CD14-positive monocyte (primary cell): ENCODE measurements around the gene NIN. TPM values are rescaled to one million over a fixed set of nuclear protein-coding genes. Genes with fewer than 3 reads are reported as not detected.

Experiments
- DNase-seq, 3 donors: peaks; one replicate each; pipeline ENCODE4 v3.0.0-alpha.2; 2011 to 2022
- H2AFZ ChIP-seq: 2 replicates; pipeline ENCODE4 v1.6.0; 2012; ENCODE audit warnings: mild to moderate bottlenecking, low read depth, low read length, inconsistent platforms; ENCODE audit not compliant: insufficient read depth, poor library complexity, severe bottlenecking
- H3K27ac ChIP-seq, 2 donors: 1 replicate in 1 of 2; 2 replicates in 1 of 2; pipeline ENCODE4 v1.5.1; 2012 to 2013; ENCODE audit warnings: low read length in 2 of 2, control low read depth in 1 of 2, inconsistent platforms in 1 of 2, low read depth in 1 of 2, mild to moderate bottlenecking in 1 of 2
- H3K27me3 ChIP-seq, 2 donors: one replicate each; pipeline versions ENCODE4 v1.6.0 to v1.6.1; 2011 to 2013; ENCODE audit warnings: low read length in 2 of 2; ENCODE audit not compliant: control insufficient read depth in 2 of 2, insufficient read depth in 2 of 2
- H3K36me3 ChIP-seq, 2 donors: replicated peaks in 1 of 2; 1 replicate in 1 of 2; 2 replicates in 1 of 2; pipeline versions ENCODE4 v1.5.1 to v1.6.1; 2012 to 2013; ENCODE audit warnings: low read length in 2 of 2, control low read depth in 1 of 2, inconsistent platforms in 1 of 2, mild to moderate bottlenecking in 1 of 2; ENCODE audit not compliant: insufficient read depth in 2 of 2, control insufficient read depth in 1 of 2
- H3K4me1 ChIP-seq, 2 donors: 1 replicate in 1 of 2; 2 replicates in 1 of 2; pipeline versions ENCODE4 v1.5.1 to v1.6.1; 2012 to 2013; ENCODE audit warnings: low read length in 2 of 2, control low read depth in 1 of 2, inconsistent platforms in 1 of 2, mild to moderate bottlenecking in 1 of 2, moderate library complexity in 1 of 2; ENCODE audit not compliant: insufficient read depth in 2 of 2, control insufficient read depth in 1 of 2
- H3K4me2 ChIP-seq: replicated peaks from 2 replicates; pipeline ENCODE3; 2012; ENCODE audit warnings: low read length, moderate library complexity, mild to moderate bottlenecking; ENCODE audit not compliant: poor library complexity, severe bottlenecking; ENCODE audit errors: extremely low read depth
- H3K4me3 ChIP-seq, 3 experiments: fragments of 200-600 bp in 1 of 3; sonication (generic) in 1 of 3; replicated peaks in 1 of 3; 1 replicate in 2 of 3; 2 replicates in 1 of 3; pipeline ENCODE4 v1.5.1; 2011 to 2013; ENCODE audit warnings: low read length in 3 of 3, mild to moderate bottlenecking in 3 of 3, control low read depth in 2 of 3, low read depth in 2 of 3, inconsistent platforms in 1 of 3, moderate library complexity in 1 of 3
- H3K79me2 ChIP-seq: 2 replicates; pipeline ENCODE4 v1.6.0; 2012; ENCODE audit warnings: mild to moderate bottlenecking, control low read depth, inconsistent platforms, low read length, moderate library complexity; ENCODE audit not compliant: insufficient read depth
- H3K9ac ChIP-seq: 2 replicates; pipeline ENCODE4 v1.6.0; 2017; ENCODE audit warnings: low read length, mild to moderate bottlenecking; ENCODE audit not compliant: insufficient read depth, poor library complexity, severe bottlenecking
- H3K9me3 ChIP-seq, 2 donors: replicated peaks in 1 of 2; 1 replicate in 1 of 2; 2 replicates in 1 of 2; pipeline versions ENCODE4 v1.5.1 to v1.6.1; 2012 to 2013; ENCODE audit warnings: low read length in 2 of 2, control low read depth in 1 of 2; ENCODE audit not compliant: control insufficient read depth in 1 of 2, insufficient read depth in 1 of 2
- H4K20me1 ChIP-seq: 2 replicates; pipeline ENCODE4 v1.6.0; 2012; ENCODE audit warnings: mild to moderate bottlenecking, low read length, control low read depth, moderate library complexity; ENCODE audit not compliant: insufficient read depth
- H3K27ac Mint-ChIP-seq, 7 donors: one replicate each; pipeline ENCODE4 v1.8.0; 2020; ENCODE audit warnings: mild to moderate bottlenecking in 7 of 7, mixed read lengths in 7 of 7, moderate library complexity in 6 of 7, inconsistent platforms in 2 of 7
- H3K27me3 Mint-ChIP-seq, 3 donors: one replicate each; pipeline ENCODE4 v1.8.0; 2021 to 2022; ENCODE audit warnings: low read depth in 3 of 3, mild to moderate bottlenecking in 3 of 3, mixed read lengths in 3 of 3, moderate library complexity in 3 of 3, inconsistent platforms in 1 of 3
- H3K36me3 Mint-ChIP-seq, 2 donors: one replicate each; pipeline ENCODE4 v1.8.0; 2020; ENCODE audit warnings: mixed read lengths in 2 of 2, inconsistent platforms in 1 of 2, mild to moderate bottlenecking in 1 of 2
- H3K4me1 Mint-ChIP-seq: one replicate; pipeline ENCODE4 v1.8.0; 2020; ENCODE audit warnings: mild to moderate bottlenecking, mixed read lengths
- H3K4me3 Mint-ChIP-seq, 2 donors: one replicate each; pipeline ENCODE4 v1.8.0; 2020; ENCODE audit warnings: mild to moderate bottlenecking in 2 of 2, mixed read lengths in 2 of 2, moderate library complexity in 1 of 2
- H3K9me3 Mint-ChIP-seq, 7 donors: one replicate each; pipeline ENCODE4 v1.8.0; 2020 to 2022; ENCODE audit warnings: mixed read lengths in 7 of 7, mild to moderate bottlenecking in 6 of 7, moderate library complexity in 6 of 7, inconsistent platforms in 2 of 7
- CTCF ChIP-seq: fragments of 200-600 bp; IDR thresholded peaks from one replicate; pipeline ENCODE4 v1.8.0; 2022; ENCODE audit warnings: antibody characterized with exemption, mild to moderate bottlenecking
- WGBS: methylation state at CpG from one replicate; pipeline ENCODE4 v1.1.5; 2013; ENCODE audit warnings: missing lambda C conversion rate; ENCODE audit not compliant: insufficient coverage; 5-methylcytosine and 5-hydroxymethylcytosine counted together
- intact Hi-C, 2 donors: fragments of 100-400 bp; cut with micrococcal nuclease; formaldehyde crosslinking; loops; one replicate each; pipeline versions ENCODE4 v1.15.0 to v1.15.1; 2023
- polyA plus RNA-seq, 3 donors: library from polyadenylated mRNA; depleted of rRNA in 1 of 3; unstranded in 2 of 3; stranded (reverse) in 1 of 3; fragments of 300-500 nt in 2 of 3; fragments of >200 nt in 1 of 3; fragmentation: Illumina TruSeq in 2 of 3; gene quantifications; 1 replicate in 2 of 3; 2 replicates in 1 of 3; pipeline ENCODE4 v1.2.3, GENCODE V29; 2012 to 2021

Gene NIN
- polyA plus RNA-seq, 3 donors: 15.3 to 29.1 (median 26.5) TPM

DNA sequence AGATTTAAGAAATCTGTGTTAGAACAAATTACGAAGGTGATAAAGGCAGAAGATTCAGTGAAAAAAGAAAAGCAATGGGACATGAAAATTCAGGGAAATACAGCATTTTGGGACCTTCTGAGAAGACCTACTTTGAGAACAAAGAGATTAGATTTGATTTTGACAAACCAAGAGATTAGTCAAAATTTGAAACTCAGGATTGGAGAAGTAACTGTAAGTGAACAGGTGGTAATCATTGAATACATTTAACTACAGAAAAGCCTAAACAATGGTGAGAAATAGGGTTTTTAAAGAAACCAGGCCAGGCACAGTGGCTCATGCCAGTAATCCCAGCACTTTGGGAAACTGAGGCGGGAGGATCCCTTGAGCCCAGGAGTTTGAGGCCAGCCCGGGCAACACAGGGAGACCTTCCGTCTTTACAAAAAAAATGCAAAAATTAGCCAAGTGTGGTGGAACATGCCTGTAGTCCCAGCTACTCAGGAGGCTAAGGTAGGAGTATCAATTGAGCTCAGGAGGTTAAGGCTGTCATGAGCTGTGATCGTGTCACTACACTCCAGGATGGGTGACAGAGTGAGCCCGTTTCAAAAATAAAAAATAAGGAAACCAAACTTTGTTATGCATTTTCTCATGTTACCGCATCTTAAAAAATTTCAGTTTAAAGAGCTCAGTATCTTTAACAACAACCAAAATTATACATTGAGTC is 154.0 kb downstream of the NIN start:
- Histone ChIP-seq H3K9ac (no peak overlapping the region), H3K9me3 (no peaks in the 10 kb centered on the region), H3K36me3 (no peaks in the 10 kb centered on the region), H2AFZ (peak overlapping the region; percentile 14), H4K20me1 (no peaks in the 10 kb centered on the region), H3K27me3 (no peaks in the 10 kb centered on the region), H3K4me3 (peak overlapping the region in 2 of 3 experiments; percentile 16 to 60), H3K79me2 (no peaks in the 10 kb centered on the region), H3K27ac (peak overlapping the region in 1 of 2 donors; percentile 66), H3K4me1 (peaks cover 20 to 25% of the 10 kb centered on the region in 2 donors), H3K4me2 (peak overlapping the region; percentile 64)
- DNase-seq: no peak
- intact Hi-C loops: no loop called here
- H3K27ac Mint-ChIP-seq: peak overlapping the region in 6 of 7 donors; percentile 45 to 93 (median 73)
- WGBS: 56% methylated on average over 3 of the region's 7 CpGs
- peaks cover 22% of the 10 kb centered on the region for H3K4me1 Mint-ChIP-seq
- TF ChIP-seq CTCF: no peak
- H3K36me3 Mint-ChIP-seq: no peaks in the 10 kb centered on the region
- peaks cover 0 to 2% (median 0%) of the 10 kb centered on the region in 3 donors for H3K27me3 Mint-ChIP-seq
- H3K4me3 Mint-ChIP-seq: peak overlapping the region; percentile 56 to 86
- peaks cover 0 to 2% (median 0%) of the 10 kb centered on the region in 7 donors for H3K9me3 Mint-ChIP-seq

- 100% methylated on average over 1 of the region's 2 CpGs for WGBS
- Histone ChIP-seq H3K27me3 (no peaks in the 10 kb centered on the region), H3K4me1 (peaks cover 20 to 25% of the 10 kb centered on the region in 2 donors), H3K36me3 (no peaks in the 10 kb centered on the region), H3K9me3 (no peaks in the 10 kb centered on the region), H3K4me3 (no peak overlapping the region), H3K27ac (no peak overlapping the region), H2AFZ (no peak overlapping the region), H3K9ac (no peak overlapping the region), H3K4me2 (no peak overlapping the region), H3K79me2 (no peaks in the 10 kb centered on the region), H4K20me1 (no peaks in the 10 kb centered on the region)
- no peaks in the 10 kb centered on the region for H3K36me3 Mint-ChIP-seq
- peaks cover 0 to 2% (median 0%) of the 10 kb centered on the region in 3 donors for H3K27me3 Mint-ChIP-seq
- intact Hi-C loops: no loop called here
- H3K4me3 Mint-ChIP-seq: no peak overlapping the region
- H3K9me3 Mint-ChIP-seq: no peaks in the 10 kb centered on the region
- TF ChIP-seq CTCF: no peak
- H3K27ac Mint-ChIP-seq: no peak overlapping the region
- DNase-seq: no peak
- peaks cover 22% of the 10 kb centered on the region for H3K4me1 Mint-ChIP-seq
Measured at GRCh38 chr14:50675597-50675996, 155.4 kb downstream of the NIN start.
